Measurements from ENCODE around the gene GALNT12. TPM values are rescaled to one million over a fixed set of nuclear protein-coding genes. Genes with fewer than 3 reads are reported as not detected.

The GALNT12 gene
- total and polyA plus RNA-seq, 2 donors (not counting 1 experiment from before 2014, with no cell fraction given), result 3.2 to 4.5 TPM

- no peak overlapping the region for H3K27ac Mint-ChIP-seq
- peaks cover 45% of the 10 kb centered on the region for H3K27me3 Mint-ChIP-seq
- no peaks in the 10 kb centered on the region for H3K4me1 Mint-ChIP-seq
Measured at GRCh38 chr9:98892690-98893089, 85.2 kb downstream of the GALNT12 start.

GRCh38 chr9:98894171-98894570, 86.7 kb downstream of the GALNT12 start:
- no peak for ATAC-seq (ENCODE audit: low read depth)
- DNase-seq, result no peak
- no peaks in the 10 kb centered on the region for H4K20me1 ChIP-seq (ENCODE audit: control insufficient read depth, insufficient read depth, low read length, poor library complexity, severe bottlenecking)
- no peak overlapping the region for H2AFZ ChIP-seq (ENCODE audit: insufficient read depth, low read depth, low read length, poor library complexity, severe bottlenecking)
- TF ChIP-seq, protein P1, sequence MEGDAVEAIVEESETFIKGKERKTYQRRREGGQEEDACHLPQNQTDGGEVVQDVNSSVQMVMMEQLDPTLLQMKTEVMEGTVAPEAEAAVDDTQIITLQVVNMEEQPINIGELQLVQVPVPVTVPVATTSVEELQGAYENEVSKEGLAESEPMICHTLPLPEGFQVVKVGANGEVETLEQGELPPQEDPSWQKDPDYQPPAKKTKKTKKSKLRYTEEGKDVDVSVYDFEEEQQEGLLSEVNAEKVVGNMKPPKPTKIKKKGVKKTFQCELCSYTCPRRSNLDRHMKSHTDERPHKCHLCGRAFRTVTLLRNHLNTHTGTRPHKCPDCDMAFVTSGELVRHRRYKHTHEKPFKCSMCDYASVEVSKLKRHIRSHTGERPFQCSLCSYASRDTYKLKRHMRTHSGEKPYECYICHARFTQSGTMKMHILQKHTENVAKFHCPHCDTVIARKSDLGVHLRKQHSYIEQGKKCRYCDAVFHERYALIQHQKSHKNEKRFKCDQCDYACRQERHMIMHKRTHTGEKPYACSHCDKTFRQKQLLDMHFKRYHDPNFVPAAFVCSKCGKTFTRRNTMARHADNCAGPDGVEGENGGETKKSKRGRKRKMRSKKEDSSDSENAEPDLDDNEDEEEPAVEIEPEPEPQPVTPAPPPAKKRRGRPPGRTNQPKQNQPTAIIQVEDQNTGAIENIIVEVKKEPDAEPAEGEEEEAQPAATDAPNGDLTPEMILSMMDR (IDR thresholded peaks at IDR 0.05), result no peak
- no peak for TF ChIP-seq EZH2 (IDR thresholded peaks at IDR 0.05; ENCODE audit: borderline replicate concordance, insufficient read depth, low read depth, low read length, poor library complexity, severe bottlenecking)
- peaks cover 0 to 1% (median 0%) of the 10 kb centered on the region in 3 donors for H3K9me3 ChIP-seq (ENCODE audit: control extremely low read depth in 1 of 3, control insufficient read depth in 2 of 3, insufficient read depth in 1 of 3, low read length in 2 of 3)
- H3K27me3 Mint-ChIP-seq, result peaks cover 43% of the 10 kb centered on the region
- H3K4me1 ChIP-seq (ENCODE audit: control insufficient read depth in 2 of 2, insufficient read depth in 2 of 2, low read length in 2 of 2), result no peaks in the 10 kb centered on the region
- no peak overlapping the region for H3K4me3 Mint-ChIP-seq
- H3K9me3 Mint-ChIP-seq (ENCODE audit: insufficient read depth), result peaks cover 10% of the 10 kb centered on the region
- no peaks in the 10 kb centered on the region for H3K36me3 ChIP-seq (replicated peaks in 1 of 2; ENCODE audit: control extremely low read depth in 1 of 2, control insufficient read depth in 1 of 2, extremely low read depth in 1 of 2, insufficient read depth in 2 of 2, low read length in 1 of 2)
- ChIA-PET CTCF (interaction anchor here (1.1 kb wide), 1 partner anchor 46 kb away, joined by 3 read pairs; no protein-coding TSS in a partner anchor), POLR2A (no interaction called here)
- H3K9ac ChIP-seq (ENCODE audit: low read length), result no peak overlapping the region
- H3K27ac Mint-ChIP-seq, result no peak overlapping the region
- intact Hi-C loops (cut with micrococcal nuclease), result no loop called here
- no peak overlapping the region for H3K27ac ChIP-seq (ENCODE audit: low read length in 2 of 2)
- H3K4me2 ChIP-seq (replicated peaks; ENCODE audit: low read depth, low read length, poor library complexity, severe bottlenecking), result no peak overlapping the region
- H3K4me3 ChIP-seq (ENCODE audit: control extremely low read depth in 1 of 5, extremely low read depth in 1 of 5, insufficient read depth in 1 of 5, low read depth in 2 of 5, low read length in 4 of 5), result no peak overlapping the region
- H3K4me1 Mint-ChIP-seq, result no peaks in the 10 kb centered on the region
- H3K27me3 ChIP-seq (replicated peaks in 1 of 4; ENCODE audit: control extremely low read depth in 1 of 4, control insufficient read depth in 3 of 4, insufficient read depth in 4 of 4, low read length in 3 of 4), result no peaks in the 10 kb centered on the region
- no peaks in the 10 kb centered on the region for H3K79me2 ChIP-seq (ENCODE audit: control insufficient read depth, insufficient read depth, low read length)
- 71% methylated on average over 2 of the region's 3 CpGs for WGBS (ENCODE audit: insufficient coverage)

More at GRCh38 chr9:98892690-98893089, 85.2 kb downstream of the GALNT12 start:
- no peak for ATAC-seq (ENCODE audit: low read depth)
- H3K4me3 Mint-ChIP-seq, result no peak overlapping the region
- no peak overlapping the region for H3K27ac ChIP-seq (ENCODE audit: low read length in 2 of 2)
- CTCF ChIA-PET, result no interaction called here
- no peaks in the 10 kb centered on the region for H3K36me3 ChIP-seq (replicated peaks in 1 of 2; ENCODE audit: control extremely low read depth in 1 of 2, control insufficient read depth in 1 of 2, extremely low read depth in 1 of 2, insufficient read depth in 2 of 2, low read length in 1 of 2)
- intact Hi-C loops (cut with micrococcal nuclease), result no loop called here
- H3K27me3 ChIP-seq (replicated peaks in 1 of 4; ENCODE audit: control extremely low read depth in 1 of 4, control insufficient read depth in 3 of 4, insufficient read depth in 4 of 4, low read length in 3 of 4), result no peaks in the 10 kb centered on the region
- H3K9me3 ChIP-seq (ENCODE audit: control extremely low read depth in 1 of 3, control insufficient read depth in 2 of 3, insufficient read depth in 1 of 3, low read length in 2 of 3), result peaks cover 0 to 1% (median 0%) of the 10 kb centered on the region in 3 donors
- no peak overlapping the region for H3K4me2 ChIP-seq (replicated peaks; ENCODE audit: low read depth, low read length, poor library complexity, severe bottlenecking)
- H3K9ac ChIP-seq (ENCODE audit: low read length), result no peak overlapping the region
- no peak for DNase-seq
- no peak overlapping the region for H2AFZ ChIP-seq (ENCODE audit: insufficient read depth, low read depth, low read length, poor library complexity, severe bottlenecking)
- H3K9me3 Mint-ChIP-seq (ENCODE audit: insufficient read depth), result peaks cover 10% of the 10 kb centered on the region
- H3K4me3 ChIP-seq (ENCODE audit: control extremely low read depth in 1 of 5, extremely low read depth in 1 of 5, insufficient read depth in 1 of 5, low read depth in 2 of 5, low read length in 4 of 5), result no peak overlapping the region
- TF ChIP-seq, protein P1 (IDR thresholded peaks at IDR 0.05), result no peak
- no peak for TF ChIP-seq EZH2 (IDR thresholded peaks at IDR 0.05; ENCODE audit: borderline replicate concordance, insufficient read depth, low read depth, low read length, poor library complexity, severe bottlenecking)
- POLR2A ChIA-PET, result no interaction called here
- H4K20me1 ChIP-seq (ENCODE audit: control insufficient read depth, insufficient read depth, low read length, poor library complexity, severe bottlenecking), result no peaks in the 10 kb centered on the region
- no CpG with 5 or more reads among the region's 4 CpGs for WGBS (ENCODE audit: insufficient coverage)
- H3K4me1 ChIP-seq (ENCODE audit: control insufficient read depth in 2 of 2, insufficient read depth in 2 of 2, low read length in 2 of 2), result no peaks in the 10 kb centered on the region
- no peaks in the 10 kb centered on the region for H3K79me2 ChIP-seq (ENCODE audit: control insufficient read depth, insufficient read depth, low read length)
